ENCODE results near the gene SPRY1.
A peak's percentile ranks its signal among the peaks of the same experiment; 100 is the strongest.

The SPRY1 gene

DNA sequence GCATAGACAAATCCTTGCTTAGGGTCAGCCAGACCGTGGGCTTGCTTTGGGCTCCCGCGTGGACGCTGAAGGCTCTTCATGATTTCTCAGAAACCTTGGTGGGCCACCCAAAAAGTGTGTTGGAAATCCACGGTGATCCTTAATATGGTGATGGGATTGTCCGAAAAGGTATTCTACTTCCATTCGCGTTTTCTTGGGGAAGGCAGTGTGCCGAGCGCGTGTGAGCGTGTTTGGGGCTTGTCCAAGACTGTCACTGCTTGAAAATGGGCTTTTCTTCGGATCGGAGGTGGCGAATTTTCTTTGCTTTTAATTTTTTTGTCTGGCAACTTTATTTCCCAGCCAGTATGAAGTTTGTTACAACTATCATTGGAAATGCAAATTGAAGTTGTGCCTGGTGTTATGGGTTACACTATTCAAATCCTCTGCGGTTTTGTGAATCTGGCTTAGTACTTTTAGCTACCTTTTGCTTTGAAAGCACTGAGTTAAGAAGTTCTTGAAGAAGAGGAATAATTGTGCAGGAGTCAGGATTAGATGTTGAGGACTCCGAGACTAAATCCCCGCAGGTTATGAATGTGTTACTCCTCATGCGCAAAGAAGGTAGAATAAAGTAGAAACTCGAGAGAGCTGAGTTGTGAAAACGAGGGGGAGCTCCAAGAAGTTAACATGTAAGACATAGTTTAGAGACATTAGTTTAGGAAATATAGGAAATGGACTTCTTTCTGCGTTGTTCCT lies 3.2 kb downstream of the SPRY1 start:
- H3K4me3 ChIP-seq (ENCODE audit: low read length) = peak overlapping the region; percentile 70
- DNase-seq (ENCODE audit: low read depth) = peak; percentile 35
- TF ChIP-seq, protein P1, sequence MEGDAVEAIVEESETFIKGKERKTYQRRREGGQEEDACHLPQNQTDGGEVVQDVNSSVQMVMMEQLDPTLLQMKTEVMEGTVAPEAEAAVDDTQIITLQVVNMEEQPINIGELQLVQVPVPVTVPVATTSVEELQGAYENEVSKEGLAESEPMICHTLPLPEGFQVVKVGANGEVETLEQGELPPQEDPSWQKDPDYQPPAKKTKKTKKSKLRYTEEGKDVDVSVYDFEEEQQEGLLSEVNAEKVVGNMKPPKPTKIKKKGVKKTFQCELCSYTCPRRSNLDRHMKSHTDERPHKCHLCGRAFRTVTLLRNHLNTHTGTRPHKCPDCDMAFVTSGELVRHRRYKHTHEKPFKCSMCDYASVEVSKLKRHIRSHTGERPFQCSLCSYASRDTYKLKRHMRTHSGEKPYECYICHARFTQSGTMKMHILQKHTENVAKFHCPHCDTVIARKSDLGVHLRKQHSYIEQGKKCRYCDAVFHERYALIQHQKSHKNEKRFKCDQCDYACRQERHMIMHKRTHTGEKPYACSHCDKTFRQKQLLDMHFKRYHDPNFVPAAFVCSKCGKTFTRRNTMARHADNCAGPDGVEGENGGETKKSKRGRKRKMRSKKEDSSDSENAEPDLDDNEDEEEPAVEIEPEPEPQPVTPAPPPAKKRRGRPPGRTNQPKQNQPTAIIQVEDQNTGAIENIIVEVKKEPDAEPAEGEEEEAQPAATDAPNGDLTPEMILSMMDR (IDR thresholded peaks at IDR 0.05; ENCODE audit: insufficient read depth, low read depth, low read length, missing control alignments) = peak; percentile 2

DNA sequence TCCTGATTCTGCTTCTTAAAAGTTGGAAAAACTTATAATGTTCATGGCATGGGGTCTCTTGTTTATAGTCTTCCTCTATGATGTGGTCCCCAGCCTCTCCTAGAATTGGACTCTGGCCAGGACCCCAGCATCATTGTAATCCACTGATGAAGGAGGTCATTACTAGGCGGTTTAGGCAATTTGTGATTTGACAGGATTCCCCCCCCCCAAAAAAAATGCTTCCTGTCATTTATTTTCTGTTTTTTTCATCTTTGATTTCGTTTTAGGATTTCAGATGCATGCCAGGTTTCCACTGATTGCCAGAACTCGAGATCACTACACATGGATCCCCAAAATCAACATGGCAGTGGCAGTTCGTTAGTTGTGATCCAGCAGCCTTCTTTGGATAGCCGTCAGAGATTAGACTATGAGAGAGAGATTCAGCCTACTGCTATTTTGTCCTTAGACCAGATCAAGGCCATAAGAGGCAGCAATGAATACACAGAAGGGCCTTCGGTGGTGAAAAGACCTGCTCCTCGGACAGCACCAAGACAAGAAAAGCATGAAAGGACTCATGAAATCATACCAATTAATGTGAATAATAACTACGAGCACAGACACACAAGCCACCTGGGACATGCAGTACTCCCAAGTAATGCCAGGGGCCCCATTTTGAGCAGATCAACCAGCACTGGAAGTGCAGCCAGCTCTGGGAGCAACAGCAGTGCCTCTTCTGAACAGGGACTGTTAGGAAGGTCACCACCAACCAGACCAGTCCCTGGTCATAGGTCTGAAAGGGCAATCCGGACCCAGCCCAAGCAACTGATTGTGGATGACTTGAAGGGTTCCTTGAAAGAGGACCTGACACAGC lies 4.9 kb downstream of the SPRY1 start:
- no peak for DNase-seq (ENCODE audit: low read depth)
- TF ChIP-seq, protein P1 (IDR thresholded peaks at IDR 0.05; ENCODE audit: insufficient read depth, low read depth, low read length, missing control alignments) = no peak
- no peak overlapping the region for H3K4me3 ChIP-seq (ENCODE audit: low read length)

DNA sequence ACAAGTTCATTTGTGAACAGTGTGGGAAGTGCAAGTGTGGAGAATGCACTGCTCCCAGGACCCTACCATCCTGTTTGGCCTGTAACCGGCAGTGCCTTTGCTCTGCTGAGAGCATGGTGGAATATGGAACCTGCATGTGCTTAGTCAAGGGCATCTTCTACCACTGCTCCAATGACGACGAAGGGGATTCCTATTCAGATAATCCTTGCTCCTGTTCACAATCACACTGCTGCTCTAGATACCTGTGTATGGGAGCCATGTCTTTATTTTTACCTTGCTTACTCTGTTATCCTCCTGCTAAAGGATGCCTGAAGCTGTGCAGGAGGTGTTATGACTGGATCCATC lies 5.5 kb downstream of the SPRY1 start:
- no peak overlapping the region for H3K4me3 ChIP-seq (ENCODE audit: low read length)
- TF ChIP-seq, protein P1 (IDR thresholded peaks at IDR 0.05; ENCODE audit: insufficient read depth, low read depth, low read length, missing control alignments) = no peak
- DNase-seq (ENCODE audit: low read depth) = no peak

DNA sequence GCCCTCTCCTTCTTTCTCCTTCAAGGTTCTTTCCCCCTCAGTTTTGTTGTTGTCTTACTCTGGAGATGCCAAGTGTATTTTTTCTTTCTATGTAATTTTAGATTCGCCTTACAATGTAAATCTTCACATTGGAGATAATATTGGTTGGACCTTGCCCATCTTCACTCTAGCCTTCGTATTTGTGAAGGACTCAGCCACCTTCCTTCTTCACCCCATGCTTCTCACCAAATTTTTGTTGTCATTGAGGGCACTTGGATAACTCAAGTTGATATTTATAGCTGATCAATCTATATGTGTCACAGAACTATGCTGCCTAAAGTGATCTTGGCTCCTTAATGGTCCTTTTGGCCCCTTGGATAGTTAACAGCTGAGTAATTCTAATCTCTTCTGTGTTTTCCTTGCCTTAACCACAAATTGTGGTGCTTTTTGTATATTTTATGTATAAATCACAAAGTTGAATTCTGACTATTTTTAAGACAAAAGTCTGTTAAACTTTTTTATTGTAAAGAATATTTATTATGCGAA lies 6.5 kb downstream of the SPRY1 start:
- TF ChIP-seq, protein P1 (IDR thresholded peaks at IDR 0.05; ENCODE audit: insufficient read depth, low read depth, low read length, missing control alignments) = no peak

DNA sequence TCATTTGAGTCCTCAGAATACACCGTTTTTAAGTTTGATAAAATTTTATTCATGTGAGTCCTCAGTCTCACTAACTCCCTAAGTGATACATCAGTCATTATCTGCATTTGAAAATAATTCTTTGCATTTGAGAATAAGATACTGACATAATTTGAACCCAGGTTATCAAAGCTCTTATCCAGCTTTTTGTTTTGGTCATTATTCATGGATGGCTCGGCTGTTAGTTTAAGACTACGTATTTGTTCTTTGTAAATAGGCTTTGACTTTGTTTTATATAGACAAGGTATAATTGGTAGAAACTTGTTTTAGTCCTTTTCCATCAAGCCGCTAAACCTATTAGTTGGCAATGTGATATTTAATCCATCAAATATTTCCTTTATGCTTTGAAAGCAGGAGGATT lies 7.9 kb downstream of the SPRY1 start:
- no peak overlapping the region for H3K4me3 ChIP-seq (ENCODE audit: low read length)
- no peak for DNase-seq (ENCODE audit: low read depth)
- TF ChIP-seq, protein P1 (IDR thresholded peaks at IDR 0.05; ENCODE audit: insufficient read depth, low read depth, low read length, missing control alignments) = no peak

More for the DNA sequence above, 6.5 kb downstream of the SPRY1 start:
- no peak for DNase-seq (ENCODE audit: low read depth)
- H3K4me3 ChIP-seq (ENCODE audit: low read length) = no peak overlapping the region

DNA sequence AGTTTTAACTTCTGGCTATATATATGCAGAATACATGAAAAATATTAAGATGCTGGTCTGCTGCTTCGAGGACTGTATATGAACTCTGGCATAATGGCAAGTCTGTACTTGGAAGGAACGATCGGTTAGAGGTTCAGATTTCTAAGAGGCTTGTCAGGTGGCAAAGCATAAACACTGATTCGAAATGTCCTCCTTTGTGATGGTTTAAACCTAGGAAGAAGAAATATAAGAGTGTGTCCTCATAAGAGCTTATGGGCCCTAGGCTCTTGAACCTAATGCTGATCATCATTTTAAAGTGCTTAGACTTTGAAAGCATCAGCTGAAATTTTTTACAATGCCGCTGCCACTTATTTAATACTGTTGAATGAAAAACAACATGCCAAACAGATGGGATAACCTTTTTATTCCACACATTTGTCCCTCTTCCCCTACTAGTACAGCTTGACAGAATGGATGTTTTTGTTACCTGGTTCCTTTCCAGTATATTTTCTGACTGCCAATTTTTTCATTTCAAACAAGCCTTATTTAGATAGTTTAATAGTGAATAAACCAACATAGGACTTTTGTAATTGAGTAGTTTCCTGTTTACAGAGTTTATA lies 8.8 kb downstream of the SPRY1 start:
- no peak overlapping the region for H3K4me3 ChIP-seq (ENCODE audit: low read length)
- peak; percentile 9 for DNase-seq (ENCODE audit: low read depth)
- TF ChIP-seq, protein P1 (IDR thresholded peaks at IDR 0.05; ENCODE audit: insufficient read depth, low read depth, low read length, missing control alignments) = no peak

Measured in epithelial cell of esophagus (primary cell).